HG03469 (cell line): Measurements from ENCODE around the gene MAPK14.

Experiments used
- ATAC-seq: cut with Tn5 transposase; IDR thresholded peaks from one replicate; pipeline ENCODE4 v1.9.1; 2021; ENCODE audit warnings: mild to moderate bottlenecking, moderate library complexity, moderate number of reproducible peaks; ENCODE audit not compliant: unreplicated experiment

Gene MAPK14

DNA sequence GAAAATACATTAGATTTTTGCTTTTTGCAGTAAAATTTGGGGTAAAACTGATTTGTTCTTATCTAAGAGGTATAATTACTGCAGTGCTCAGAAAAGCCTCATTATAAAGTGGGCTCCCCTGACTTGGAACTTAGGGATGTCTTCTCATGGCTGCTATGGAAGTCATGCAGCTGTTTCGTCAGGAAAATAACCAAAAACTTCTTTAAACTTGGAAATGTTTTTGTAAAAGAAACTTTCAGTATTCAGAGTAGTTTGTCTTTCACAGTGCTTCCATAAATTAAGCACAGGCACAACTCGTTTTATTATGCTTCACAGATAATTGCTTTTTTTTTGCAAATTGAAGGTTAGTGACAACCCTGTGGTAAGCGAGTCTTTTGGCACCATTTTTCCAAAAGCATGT is 6.8 kb downstream of the MAPK14 start:
- no peak for ATAC-seq

GRCh38 chr6:36035225-36035624 is 7.6 kb downstream of the MAPK14 start:
- no peak for ATAC-seq

GRCh38 chr6:36038120-36038876 is 10.7 kb downstream of the MAPK14 start:
- no peak for ATAC-seq

DNA sequence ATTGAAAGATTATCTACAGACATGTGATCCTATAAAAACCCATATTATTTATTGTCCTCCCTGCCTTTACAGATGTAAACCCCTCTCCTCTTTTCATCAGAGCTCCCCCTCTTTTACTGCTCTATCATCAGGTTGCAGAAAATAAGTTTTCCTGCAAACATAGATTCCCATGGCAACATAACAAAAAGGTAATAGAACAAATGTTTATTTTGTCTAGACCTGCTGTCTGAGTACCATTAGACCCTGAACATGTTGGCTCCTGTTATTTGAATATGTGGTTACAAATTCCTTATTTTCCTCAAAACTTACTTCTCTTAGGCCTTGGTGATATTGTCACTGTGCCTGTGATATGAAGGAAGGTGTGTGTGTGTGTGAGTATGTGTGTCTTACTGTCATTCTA is 11.5 kb downstream of the MAPK14 start:
- no peak for ATAC-seq

GRCh38 chr6:36040958-36041357 is 13.3 kb downstream of the MAPK14 start:
- ATAC-seq: no peak

GRCh38 chr6:36042618-36043260 is 15.1 kb downstream of the MAPK14 start:
- ATAC-seq: no peak

DNA sequence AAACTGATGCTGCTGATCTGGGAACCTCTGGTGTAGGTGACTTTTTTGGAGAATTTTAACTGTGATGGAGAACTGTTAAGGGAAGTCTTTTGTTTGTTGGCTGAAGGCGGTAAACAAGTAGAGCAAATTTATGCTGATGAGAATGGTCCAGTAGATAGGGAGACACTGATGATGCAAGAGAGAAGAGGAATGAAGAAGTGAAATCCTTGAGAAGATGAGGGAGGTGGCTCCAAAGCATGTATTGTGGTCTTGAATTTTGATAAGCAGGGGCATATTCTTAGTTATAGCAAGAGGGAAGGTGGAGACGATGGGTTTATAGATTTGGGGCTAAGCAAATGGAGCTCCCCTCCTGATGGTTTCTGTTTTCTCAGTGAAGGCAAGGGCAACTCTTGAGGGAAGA is 22.0 kb downstream of the MAPK14 start:
- no peak for ATAC-seq

- no peak for ATAC-seq
These were observed 22.7 kb downstream of the MAPK14 start for GRCh38 chr6:36050305-36050704.

- no peak for ATAC-seq
These were observed 23.5 kb downstream of the MAPK14 start for GRCh38 chr6:36050947-36051710.

- ATAC-seq: no peak
These were observed 24.5 kb downstream of the MAPK14 start for GRCh38 chr6:36052097-36052496.

DNA sequence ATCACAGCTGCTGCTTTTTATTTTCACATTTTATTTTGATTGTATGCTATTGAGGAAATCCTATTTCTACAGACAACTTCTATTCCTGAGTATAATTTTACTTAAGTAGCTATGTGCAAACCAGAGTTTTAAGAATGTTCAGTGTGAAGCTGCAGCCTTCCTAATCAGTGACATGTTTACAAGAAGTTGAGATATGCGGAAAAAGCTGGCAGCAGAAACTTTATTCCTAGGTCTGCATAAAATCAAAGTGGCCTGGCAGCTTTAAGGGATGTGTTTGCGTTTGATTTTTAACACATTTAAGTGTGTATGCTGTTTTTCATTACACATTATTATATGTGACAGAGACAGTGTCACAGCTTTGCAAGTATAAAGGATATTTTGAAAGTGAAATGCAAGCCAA is 26.3 kb downstream of the MAPK14 start:
- ATAC-seq: no peak

DNA sequence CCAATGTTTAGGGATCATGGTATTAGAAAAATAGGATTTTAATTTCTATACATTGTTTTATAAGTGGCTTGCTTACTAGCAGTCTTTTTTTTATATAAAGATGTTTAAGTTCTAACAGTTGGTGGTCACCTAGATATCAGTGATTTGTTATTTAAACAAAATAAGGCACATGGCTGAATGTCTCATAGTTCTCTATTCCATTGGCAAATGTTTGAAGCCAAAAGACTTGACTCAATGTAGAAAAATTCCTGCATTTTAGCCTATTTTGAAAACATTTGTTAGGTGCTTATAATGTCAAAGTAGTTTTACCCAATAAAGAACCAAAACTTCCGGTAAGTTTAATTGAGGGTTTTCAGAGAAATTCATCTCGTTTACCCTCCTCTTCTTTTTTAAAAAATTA is 26.8 kb downstream of the MAPK14 start:
- no peak for ATAC-seq

DNA sequence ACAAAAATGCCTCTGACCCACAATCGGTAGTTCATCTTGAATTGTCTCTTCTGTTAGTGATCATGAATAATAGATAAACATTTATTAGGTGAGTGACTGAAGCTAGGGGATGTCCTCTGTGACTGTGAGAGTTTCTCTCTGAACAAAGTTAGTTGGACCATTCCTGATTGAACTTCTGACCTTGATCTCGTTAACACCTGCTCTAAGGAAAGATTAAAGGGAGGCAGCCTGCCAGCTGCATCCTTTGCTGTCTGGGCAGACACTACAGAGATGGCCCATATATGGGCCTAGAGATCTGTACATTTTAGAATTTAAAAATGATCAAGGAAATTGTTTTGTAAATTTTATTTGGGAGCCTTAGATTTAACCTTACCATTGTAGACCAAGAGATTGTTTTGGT is 27.3 kb downstream of the MAPK14 start:
- no peak for ATAC-seq

DNA sequence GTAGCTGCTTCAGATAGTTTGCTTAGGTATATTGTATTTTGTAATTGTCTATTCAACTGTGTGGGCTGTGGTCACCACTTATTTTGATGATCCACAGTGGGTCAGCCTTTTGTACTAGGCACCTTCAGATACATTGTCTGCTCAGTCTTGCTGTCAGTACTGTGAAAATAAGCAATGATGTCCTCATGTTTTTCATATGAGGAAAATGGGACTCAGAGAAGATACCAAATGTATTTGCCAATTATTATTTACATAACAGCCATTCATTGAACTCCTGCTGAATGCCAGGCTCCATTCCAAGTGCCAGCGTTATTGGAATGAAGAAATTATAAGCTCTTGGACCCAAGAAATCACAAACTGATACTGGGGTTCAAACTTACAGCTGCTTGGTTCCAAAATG is 28.6 kb downstream of the MAPK14 start:
- ATAC-seq: no peak

GRCh38 chr6:36061236-36061635 is 33.6 kb downstream of the MAPK14 start:
- no peak for ATAC-seq

DNA sequence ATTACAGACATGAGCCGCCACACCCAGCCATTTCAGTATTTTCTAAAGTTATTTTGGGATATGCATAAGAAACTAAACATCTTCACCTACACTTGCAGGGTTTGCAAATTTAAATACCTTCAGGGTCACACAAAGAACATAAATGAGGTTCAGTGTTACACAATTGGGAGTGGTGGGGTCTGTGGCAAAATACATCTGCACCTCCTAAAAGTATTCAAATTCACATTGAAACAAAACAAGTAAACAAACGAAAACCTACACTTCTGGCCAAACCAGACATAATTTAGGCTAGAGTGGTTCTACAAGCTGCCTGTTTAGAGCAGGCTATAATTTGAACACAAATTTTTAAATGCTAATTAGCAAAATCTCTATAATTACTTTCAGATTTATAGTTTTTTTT is 34.6 kb downstream of the MAPK14 start:
- no peak for ATAC-seq

DNA sequence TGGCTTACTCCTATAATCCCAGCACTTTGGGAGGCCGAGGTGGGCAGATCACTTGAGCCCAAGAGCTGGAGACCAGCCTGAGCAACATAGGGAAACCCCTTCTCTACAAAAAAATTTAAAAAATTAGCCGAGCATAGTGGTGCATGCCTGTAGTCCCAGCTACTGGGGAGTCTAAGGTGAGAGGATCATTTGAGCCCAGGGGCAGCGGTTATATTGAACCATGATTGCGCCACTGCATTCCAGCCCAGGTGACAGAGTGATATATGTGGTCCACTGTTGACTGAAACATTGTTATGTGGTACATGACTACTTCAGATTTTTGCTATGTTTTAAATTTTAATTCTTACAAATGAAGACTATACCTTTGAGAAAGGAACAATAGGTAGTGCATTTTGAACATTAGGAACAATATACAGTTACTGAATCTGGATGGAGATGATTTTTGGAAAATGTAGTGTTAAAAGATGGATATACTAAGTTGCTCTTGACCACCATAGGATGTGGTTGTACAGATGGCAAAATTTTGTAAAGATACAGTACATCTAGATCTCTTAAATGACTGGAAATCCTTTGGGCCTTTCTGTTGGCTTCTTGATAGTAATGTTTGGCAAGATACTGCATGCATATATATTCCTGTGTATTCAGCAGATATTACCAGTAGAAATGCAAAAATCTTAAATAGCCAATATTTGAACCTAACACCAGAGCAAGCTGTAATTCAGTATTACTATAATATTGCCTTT is 35.9 kb downstream of the MAPK14 start:
- no peak for ATAC-seq

DNA sequence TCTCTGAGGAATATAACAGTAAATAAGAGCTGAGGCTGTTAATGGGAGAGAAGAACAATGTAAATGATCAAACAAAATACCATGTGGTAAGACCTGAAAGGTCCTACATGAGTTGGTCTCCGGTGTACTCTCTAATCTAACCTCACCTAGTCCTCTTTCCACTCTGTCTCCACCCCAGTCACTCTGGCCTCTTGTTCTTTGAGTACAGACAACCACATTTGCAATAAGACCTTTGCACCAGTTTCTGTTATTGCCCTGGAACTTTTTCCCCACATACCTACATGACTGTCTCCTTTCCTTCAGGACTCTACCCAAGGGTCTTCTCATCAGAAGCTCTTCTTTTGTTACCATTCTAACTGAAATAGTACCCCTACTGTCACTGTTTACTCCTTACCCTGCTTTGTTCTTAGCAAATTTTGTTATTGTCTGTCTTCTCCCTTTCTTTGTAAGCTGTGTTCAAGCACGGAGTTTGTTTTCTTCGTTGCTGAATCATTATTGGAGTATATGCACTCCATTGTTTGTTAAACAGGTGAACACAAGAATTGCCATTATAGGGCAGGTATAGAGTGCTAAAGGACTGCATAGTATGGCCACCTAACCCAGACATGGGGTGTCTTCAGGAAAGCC is 37.3 kb downstream of the MAPK14 start:
- no peak for ATAC-seq

- ATAC-seq: no peak
These were observed 38.3 kb downstream of the MAPK14 start for GRCh38 chr6:36065916-36066315.

DNA sequence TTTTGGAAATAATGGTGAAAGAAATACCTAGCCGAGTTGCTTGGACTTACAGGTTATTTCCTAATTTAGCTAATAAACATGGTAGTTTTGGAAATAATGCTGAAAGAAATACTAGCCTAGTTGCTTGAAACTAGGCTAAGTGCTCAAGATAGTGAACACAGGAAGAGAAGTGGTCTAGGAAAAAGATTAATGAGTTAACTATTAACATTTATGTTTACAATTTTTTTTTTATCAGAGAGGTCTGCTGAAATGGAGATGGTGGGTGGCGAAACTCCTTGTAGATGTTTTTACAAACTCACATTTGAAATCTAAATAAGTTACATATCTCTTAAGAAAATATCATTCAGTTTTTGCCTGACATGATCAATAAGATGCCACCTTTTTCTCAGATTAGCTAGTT is 39.2 kb downstream of the MAPK14 start:
- no peak for ATAC-seq
